DOHH2 (cell line): ENCODE measurements around the gene VSTM2B.

Experiments
- H3F3A ChIP-seq: fragments of 200-600 bp; sonication (generic), shearing (Covaris generic); 2 replicates; pipeline ENCODE4 v1.6.0; 2016; ENCODE audit warnings: antibody characterized with exemption, mild to moderate bottlenecking; ENCODE audit not compliant: control insufficient read depth, insufficient read depth
- H3K27ac ChIP-seq: fragments of 200-600 bp; sonication (generic); 2 replicates; pipeline ENCODE4 v1.5.1; 2014; ENCODE audit warnings: low read depth, mild to moderate bottlenecking, low read length, moderate library complexity
- H3K27me3 ChIP-seq: fragments of 200-600 bp; sonication (generic); 2 replicates; pipeline ENCODE4 v1.6.1; 2014; ENCODE audit warnings: mild to moderate bottlenecking, low read length, mixed read lengths; ENCODE audit not compliant: control insufficient read depth
- H3K36me3 ChIP-seq: fragments of 200-600 bp; sonication (generic); 2 replicates; pipeline ENCODE4 v1.6.1; 2014; ENCODE audit warnings: mild to moderate bottlenecking, low read length, moderate library complexity, mixed read lengths; ENCODE audit not compliant: control insufficient read depth
- H3K4me1 ChIP-seq: fragments of 200-600 bp; sonication (generic); 2 replicates; pipeline ENCODE4 v1.6.1; 2014; ENCODE audit warnings: mild to moderate bottlenecking, low read length, mixed read lengths; ENCODE audit not compliant: control insufficient read depth
- H3K4me2 ChIP-seq: fragments of 200-600 bp; sonication (generic); 2 replicates; pipeline ENCODE4 v1.6.0; 2014; ENCODE audit warnings: mild to moderate bottlenecking, low read length, moderate library complexity
- H3K4me3 ChIP-seq: fragments of 200-600 bp; sonication (generic); 2 replicates; pipeline ENCODE4 v1.5.1; 2014; ENCODE audit warnings: mild to moderate bottlenecking, low read length, mixed read lengths
- H3K79me2 ChIP-seq: fragments of 200-600 bp; sonication (generic); 2 replicates; pipeline ENCODE4 v1.6.1; 2014; ENCODE audit warnings: mild to moderate bottlenecking, low read length, mixed read lengths; ENCODE audit not compliant: control insufficient read depth
- H3K9me2 ChIP-seq: fragments of 200-600 bp; sonication (generic); replicated peaks from 2 replicates; pipeline ENCODE4 v1.6.1; 2014; ENCODE audit warnings: mild to moderate bottlenecking, low read length, mixed read lengths; ENCODE audit not compliant: control insufficient read depth
- H3K9me3 ChIP-seq: fragments of 200-600 bp; sonication (generic); 2 replicates; pipeline ENCODE4 v1.6.1; 2014; ENCODE audit warnings: antibody characterized with exemption, low read length, mixed read lengths; ENCODE audit not compliant: control insufficient read depth, insufficient read depth
- H4K20me1 ChIP-seq: fragments of 200-600 bp; sonication (generic); 2 replicates; pipeline ENCODE4 v1.6.0; 2014; ENCODE audit warnings: low read depth, mild to moderate bottlenecking, antibody characterized with exemption, low read length, moderate library complexity; ENCODE audit not compliant: control insufficient read depth, insufficient read depth
- EZH2phosphoT487 ChIP-seq: fragments of 200-600 bp; sonication (generic); IDR thresholded peaks from 2 replicates; pipeline ENCODE4 v1.6.1; 2017; ENCODE audit warnings: borderline replicate concordance, mild to moderate bottlenecking, antibody characterized with exemption, low read length, moderate library complexity, mixed read lengths
- TF ChIP-seq, protein P1 (sequence below): fragments of 200-600 bp; sonication (generic); IDR thresholded peaks from one replicate; pipeline ENCODE4 v1.5.1; 2014; ENCODE audit warnings: antibody characterized with exemption, mild to moderate bottlenecking, low read depth, low read length; ENCODE audit not compliant: poor library complexity, severe bottlenecking

The VSTM2B gene

DNA sequence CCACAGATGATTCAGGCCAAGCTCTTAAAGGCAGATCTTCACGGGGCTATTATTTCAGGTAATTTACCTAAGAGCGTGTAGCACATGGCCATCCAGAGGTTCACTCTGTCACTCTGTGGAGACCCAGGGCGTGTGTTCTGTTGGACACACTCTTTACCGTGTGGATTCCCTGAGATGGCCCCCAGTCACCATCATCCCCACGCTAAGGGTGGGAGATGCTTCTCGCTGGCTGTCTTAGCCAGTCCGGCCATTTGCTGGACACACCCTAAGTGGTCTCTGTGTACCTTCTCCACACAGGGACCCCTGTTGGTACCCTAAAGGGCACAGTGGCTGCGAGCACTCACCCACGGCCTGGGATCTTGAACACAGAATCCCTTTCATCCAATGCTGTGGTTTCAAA, 86.3 kb downstream of the VSTM2B start:
- H3F3A ChIP-seq = no peaks in the 10 kb centered on the region
- no peaks in the 10 kb centered on the region for H3K27me3 ChIP-seq
- peaks cover 70% of the 10 kb centered on the region for H3K36me3 ChIP-seq
- H3K4me2 ChIP-seq = no peak overlapping the region
- H3K9me2 ChIP-seq = no peaks in the 10 kb centered on the region
- no peaks in the 10 kb centered on the region for H4K20me1 ChIP-seq
- no peak overlapping the region for H3K27ac ChIP-seq
- H3K9me3 ChIP-seq = no peaks in the 10 kb centered on the region
- H3K4me1 ChIP-seq = peaks cover 16% of the 10 kb centered on the region
- H3K4me3 ChIP-seq = no peak overlapping the region
- H3K79me2 ChIP-seq = peaks cover 8% of the 10 kb centered on the region
- TF ChIP-seq, protein P1, sequence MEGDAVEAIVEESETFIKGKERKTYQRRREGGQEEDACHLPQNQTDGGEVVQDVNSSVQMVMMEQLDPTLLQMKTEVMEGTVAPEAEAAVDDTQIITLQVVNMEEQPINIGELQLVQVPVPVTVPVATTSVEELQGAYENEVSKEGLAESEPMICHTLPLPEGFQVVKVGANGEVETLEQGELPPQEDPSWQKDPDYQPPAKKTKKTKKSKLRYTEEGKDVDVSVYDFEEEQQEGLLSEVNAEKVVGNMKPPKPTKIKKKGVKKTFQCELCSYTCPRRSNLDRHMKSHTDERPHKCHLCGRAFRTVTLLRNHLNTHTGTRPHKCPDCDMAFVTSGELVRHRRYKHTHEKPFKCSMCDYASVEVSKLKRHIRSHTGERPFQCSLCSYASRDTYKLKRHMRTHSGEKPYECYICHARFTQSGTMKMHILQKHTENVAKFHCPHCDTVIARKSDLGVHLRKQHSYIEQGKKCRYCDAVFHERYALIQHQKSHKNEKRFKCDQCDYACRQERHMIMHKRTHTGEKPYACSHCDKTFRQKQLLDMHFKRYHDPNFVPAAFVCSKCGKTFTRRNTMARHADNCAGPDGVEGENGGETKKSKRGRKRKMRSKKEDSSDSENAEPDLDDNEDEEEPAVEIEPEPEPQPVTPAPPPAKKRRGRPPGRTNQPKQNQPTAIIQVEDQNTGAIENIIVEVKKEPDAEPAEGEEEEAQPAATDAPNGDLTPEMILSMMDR = no peak
- TF ChIP-seq EZH2phosphoT487 = no peak

DNA sequence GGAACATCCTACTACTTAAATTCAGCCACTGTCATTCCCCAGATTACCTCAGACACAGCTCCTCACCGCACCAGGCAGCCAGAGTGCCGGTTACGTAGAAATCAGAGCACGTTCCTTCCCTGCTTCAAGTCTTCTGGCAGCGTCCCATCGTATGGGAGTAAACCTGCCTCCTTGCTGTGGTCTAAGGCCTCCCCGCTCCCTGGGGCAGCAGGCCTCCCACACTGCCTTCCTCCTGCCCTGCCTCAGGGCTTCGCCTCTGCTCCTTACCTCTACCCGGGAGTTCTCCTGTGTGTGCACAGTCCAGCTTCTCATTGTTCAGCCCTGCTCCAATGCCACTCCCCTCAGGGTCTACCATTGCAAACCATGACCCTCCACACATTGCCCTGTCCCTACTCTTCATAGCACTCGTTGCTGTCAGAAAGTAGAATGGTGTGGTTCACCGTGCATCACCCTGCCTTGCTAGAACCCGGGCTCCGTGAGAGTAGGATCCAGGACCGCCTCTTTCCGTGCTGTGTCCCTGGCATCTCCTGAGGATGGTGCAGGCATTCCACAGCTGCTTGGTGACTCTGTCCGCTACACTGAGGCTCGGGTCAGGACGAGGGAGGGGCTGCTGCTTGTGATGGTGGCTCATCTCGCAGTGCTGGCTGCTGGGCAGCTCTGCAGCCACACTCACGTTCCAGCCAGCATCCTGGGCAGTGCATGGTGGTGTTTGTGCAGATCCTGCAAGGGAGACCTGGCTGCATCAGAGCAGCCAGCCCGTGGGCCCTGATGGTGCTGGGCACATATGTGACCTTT, 87.2 kb downstream of the VSTM2B start:
- H3K9me3 ChIP-seq = no peaks in the 10 kb centered on the region
- no peaks in the 10 kb centered on the region for H3K27me3 ChIP-seq
- H3K27ac ChIP-seq = no peak overlapping the region
- H3K79me2 ChIP-seq = no peaks in the 10 kb centered on the region
- no peak overlapping the region for H3K4me2 ChIP-seq
- H3F3A ChIP-seq = no peaks in the 10 kb centered on the region
- no peaks in the 10 kb centered on the region for H3K9me2 ChIP-seq
- H3K36me3 ChIP-seq = peaks cover 70% of the 10 kb centered on the region
- peaks cover 13% of the 10 kb centered on the region for H3K4me1 ChIP-seq
- no peak overlapping the region for H3K4me3 ChIP-seq
- no peaks in the 10 kb centered on the region for H4K20me1 ChIP-seq
- TF ChIP-seq, protein P1 = no peak
- TF ChIP-seq EZH2phosphoT487 = no peak

DNA sequence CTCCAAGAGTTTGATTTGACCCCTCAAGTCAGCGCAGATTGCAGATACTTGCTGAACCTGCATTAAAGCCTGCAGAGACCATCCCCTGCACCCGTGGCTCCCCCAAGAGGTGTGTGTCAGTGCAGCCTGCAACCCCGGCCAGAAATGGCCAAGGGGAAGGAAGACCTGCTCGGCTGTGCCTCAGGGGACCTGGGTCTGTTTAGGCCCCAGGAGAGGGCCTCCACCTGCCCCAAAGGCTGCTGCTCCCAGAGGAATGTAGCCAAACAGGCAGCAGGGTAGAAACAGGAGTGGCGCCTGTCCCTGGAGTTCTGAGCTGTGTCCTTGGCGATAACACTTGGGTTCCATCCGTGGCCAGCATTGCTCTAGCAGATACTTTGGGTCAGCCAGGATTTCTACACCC, 88.3 kb downstream of the VSTM2B start:
- H4K20me1 ChIP-seq = no peaks in the 10 kb centered on the region
- no peaks in the 10 kb centered on the region for H3K27me3 ChIP-seq
- no peak overlapping the region for H3K4me3 ChIP-seq
- H3K4me2 ChIP-seq = no peak overlapping the region
- no peaks in the 10 kb centered on the region for H3F3A ChIP-seq
- H3K36me3 ChIP-seq = peaks cover 64% of the 10 kb centered on the region
- peaks cover 13% of the 10 kb centered on the region for H3K4me1 ChIP-seq
- no peaks in the 10 kb centered on the region for H3K9me3 ChIP-seq
- no peaks in the 10 kb centered on the region for H3K9me2 ChIP-seq
- no peaks in the 10 kb centered on the region for H3K79me2 ChIP-seq
- H3K27ac ChIP-seq = no peak overlapping the region
- no peak for TF ChIP-seq EZH2phosphoT487
- TF ChIP-seq, protein P1 = no peak
